ENCODE data around the gene DAPP1.
"Not testable (repeated sequence)": the region's sequence is repeated elsewhere in the genome, so short reads cannot be mapped to it uniquely, and the experiment has no call there.

Gene DAPP1

GRCh38 chr4:99824070-99824599 is 7.5 kb downstream of the DAPP1 start:
- no peak for DNase-seq (ENCODE audit: low read depth, low spot score)

GRCh38 chr4:99825272-99825671 is 8.6 kb downstream of the DAPP1 start:
- no peak for DNase-seq (ENCODE audit: low read depth, low spot score)

- DNase-seq (ENCODE audit: low read depth, low spot score) = no peak
These were observed 9.4 kb downstream of the DAPP1 start for GRCh38 chr4:99826016-99826415.

DNA sequence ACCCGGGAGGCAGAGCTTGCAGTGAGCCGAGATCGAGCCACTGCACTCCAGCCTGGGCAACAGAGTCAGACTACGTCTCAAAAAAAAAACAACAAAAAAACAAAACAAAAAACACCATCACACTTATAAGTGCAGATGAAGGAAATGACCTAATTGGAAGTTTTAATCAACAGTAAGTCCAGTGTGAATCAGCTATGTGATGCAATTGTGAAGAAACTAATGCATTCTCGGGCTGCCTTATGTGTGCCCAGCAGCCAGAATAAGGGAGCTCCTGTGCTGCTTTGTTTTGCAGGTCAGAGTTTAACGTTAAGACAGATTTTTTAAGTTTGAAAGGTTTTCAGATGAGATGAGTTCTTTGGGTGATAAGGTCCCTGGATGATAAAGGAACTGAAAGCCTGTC is 10.8 kb downstream of the DAPP1 start:
- DNase-seq (ENCODE audit: low read depth, low spot score) = no peak

- no peak for DNase-seq (ENCODE audit: low read depth, low spot score)
These were observed 11.2 kb downstream of the DAPP1 start for GRCh38 chr4:99827857-99828256.

DNA sequence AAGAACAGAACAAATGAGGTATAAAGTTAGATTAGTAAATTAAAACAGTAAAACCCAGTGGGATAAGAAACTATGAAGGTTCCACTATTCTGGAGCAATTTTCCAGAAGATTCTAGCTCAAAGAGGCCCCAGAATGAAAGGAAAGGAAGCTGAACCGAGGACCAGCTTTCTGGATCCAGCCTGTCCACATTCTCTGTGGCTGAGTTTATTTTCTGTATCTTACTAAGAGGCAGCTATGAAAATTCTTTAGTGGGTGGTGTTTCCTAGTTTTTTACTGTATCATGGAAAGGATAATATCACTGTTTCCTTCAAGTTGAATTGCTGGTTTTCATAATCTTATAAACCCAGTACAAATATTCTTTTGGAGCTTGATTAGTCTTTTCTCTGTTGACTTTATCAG is 11.8 kb downstream of the DAPP1 start:
- DNase-seq (ENCODE audit: low read depth, low spot score) = no peak

GRCh38 chr4:99830051-99830450 is 13.4 kb downstream of the DAPP1 start:
- not testable (repeated sequence) for DNase-seq (ENCODE audit: low read depth, low spot score)

- DNase-seq (ENCODE audit: low read depth, low spot score) = no peak
These were observed 15.7 kb downstream of the DAPP1 start for GRCh38 chr4:99832321-99832720.

DNA sequence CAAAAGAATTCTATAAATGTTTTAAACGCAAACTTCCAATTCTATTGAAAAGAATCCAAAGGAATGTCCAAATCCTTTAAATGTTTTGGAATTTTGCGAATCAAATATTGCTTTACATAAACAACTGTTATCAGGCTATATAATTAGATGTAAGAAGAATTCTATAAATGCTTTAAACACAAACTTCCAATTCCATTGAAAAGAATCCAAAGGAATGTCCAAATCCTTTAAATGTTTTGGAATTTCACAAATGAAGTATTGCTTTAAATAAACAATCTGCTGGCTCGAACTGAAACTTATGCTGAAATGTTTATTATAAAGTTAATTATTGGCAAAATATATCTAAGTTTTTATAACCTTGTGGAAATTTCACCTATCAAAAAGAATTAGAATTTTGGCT is 16.1 kb downstream of the DAPP1 start:
- DNase-seq (ENCODE audit: low read depth, low spot score) = no peak

GRCh38 chr4:99833756-99834155 is 17.1 kb downstream of the DAPP1 start:
- DNase-seq (ENCODE audit: low read depth, low spot score) = no peak

DNA sequence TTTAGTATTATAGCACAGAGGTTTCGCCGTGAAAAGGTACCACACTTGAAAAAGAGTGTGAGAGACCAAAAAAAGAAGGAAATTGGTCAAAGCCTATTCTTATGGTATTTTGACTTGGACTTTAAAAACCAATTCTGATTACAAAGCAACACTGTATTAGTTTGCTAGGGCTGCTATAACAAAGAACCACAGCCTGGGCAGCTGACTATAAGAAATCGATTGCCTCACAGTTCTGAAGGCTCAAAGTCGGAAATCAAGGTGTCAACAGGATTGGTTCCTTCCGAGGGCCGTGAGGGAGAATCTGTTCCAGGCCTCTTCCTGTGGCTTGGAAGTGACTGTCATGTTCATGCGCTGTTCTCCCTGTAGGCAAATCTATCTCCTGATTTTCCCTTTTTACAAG is 17.9 kb downstream of the DAPP1 start:
- no peak for DNase-seq (ENCODE audit: low read depth, low spot score)

DNA sequence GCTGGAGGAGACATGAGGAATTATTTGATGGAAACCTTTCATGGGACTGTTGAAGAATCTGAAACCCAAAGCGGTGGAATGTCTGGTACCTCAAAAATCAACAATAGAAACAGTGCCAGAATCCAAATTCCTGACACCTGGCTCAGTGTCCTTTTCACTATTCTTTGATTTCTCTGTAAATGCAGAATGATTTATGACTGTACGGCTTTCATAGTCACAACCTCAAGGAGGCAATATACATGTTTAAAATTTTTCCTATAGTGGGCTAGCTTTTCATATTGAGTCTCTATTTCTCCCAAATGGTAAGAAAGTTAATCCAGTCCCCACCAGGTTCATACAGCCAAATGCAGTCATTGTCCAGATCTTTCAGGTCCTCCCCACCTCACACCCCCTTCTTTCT is 19.3 kb downstream of the DAPP1 start:
- DNase-seq (ENCODE audit: low read depth, low spot score) = no peak

DNA sequence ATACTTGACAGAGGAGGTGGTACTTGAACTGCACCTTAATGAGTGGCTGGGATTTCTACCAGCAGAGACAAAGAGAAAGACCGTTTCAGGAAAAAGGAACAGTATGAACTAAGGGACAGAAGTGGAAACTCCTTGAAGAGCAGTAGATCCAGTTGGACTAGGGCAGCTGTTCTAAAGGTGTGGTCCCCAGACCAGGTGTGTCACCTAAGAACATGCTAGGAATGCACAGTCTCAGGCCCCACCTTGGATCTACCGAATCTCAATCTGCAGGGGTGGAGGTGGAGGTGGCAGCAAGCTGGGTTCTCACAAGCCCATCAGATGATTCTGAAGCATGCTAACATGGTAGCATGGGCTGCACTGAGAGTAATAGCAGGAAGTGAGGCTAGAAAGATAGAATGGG is 22.3 kb downstream of the DAPP1 start:
- DNase-seq (ENCODE audit: low read depth, low spot score) = no peak

- DNase-seq (ENCODE audit: low read depth, low spot score) = no peak
These were observed 24.5 kb downstream of the DAPP1 start for GRCh38 chr4:99841129-99841528.

DNA sequence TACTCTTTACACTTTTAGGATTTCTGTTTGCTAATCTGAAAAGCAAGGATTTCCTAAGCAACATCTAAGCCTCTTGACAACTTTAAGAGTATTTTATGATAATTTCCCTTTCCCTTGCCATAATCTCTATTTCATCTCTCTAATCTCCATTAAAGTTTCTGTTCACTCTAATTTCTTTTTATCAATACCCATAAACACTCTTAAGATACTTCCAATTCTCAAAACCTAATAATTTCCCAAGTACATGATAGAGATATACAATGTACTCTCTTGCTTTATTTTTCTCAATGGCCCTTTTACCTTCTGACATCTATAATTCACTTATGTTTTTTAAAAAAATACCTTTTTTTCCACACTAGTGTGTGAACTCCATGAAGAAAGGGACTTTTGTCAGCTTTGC is 26.8 kb downstream of the DAPP1 start:
- DNase-seq (ENCODE audit: low read depth, low spot score) = no peak

GRCh38 chr4:99844048-99844447 is 27.4 kb downstream of the DAPP1 start:
- DNase-seq (ENCODE audit: low read depth, low spot score) = no peak

GRCh38 chr4:99845179-99845578 is 28.6 kb downstream of the DAPP1 start:
- DNase-seq (ENCODE audit: low read depth, low spot score) = no peak

DNA sequence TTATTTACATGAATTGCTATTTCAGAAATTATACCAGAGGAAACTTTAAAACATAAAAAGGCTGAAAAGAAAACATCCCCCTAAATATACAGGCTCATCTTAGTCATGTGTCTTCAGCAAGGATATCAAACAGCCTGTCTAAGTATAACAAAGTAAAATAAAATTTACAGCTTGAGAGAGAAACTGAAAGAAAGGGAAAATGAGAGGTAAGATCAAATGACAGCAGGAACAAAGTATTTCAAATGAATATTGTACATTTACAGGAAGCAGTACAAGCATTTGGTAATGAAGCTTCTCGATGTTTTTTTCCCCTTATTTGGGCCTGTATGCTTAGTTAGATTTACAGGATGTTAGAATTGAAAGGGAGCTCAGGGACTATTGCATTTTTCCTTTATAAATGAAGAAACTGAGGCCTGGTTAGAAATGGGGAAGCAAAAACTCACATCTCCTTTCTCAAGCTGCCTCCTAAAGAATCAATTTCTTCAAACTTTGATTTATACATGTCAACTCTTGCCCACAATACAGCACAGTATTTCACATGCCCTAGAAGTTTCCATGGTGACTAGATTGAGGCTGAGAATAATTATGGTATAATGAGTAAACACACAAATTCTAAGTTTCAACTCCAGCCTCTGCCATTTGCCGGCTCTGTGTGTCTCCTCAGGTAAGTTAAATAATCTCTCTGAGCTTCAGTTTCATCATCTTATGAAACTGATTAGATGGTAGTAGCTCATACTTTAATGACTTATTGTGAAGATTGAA is 29.3 kb downstream of the DAPP1 start:
- no peak for DNase-seq (ENCODE audit: low read depth, low spot score)

DNA sequence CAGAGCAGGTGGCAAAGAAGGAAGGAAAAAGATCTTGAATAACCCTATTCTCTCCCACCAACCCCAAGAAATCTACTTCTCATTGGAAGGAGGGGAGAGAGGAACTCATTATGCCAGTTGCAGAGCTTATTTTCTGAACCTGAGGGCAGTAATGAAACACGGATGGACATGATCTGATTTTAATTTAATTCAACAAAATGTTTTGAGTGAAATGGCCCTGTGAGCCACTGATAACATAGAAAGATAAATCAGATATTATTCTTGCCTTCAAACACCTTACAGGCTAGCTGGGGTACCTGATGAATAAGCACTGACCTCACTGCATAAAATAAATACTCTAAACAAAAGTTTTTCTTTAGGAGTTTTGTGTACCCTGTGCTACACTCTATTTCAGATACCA is 30.3 kb downstream of the DAPP1 start:
- DNase-seq (ENCODE audit: low read depth, low spot score) = no peak

DNA sequence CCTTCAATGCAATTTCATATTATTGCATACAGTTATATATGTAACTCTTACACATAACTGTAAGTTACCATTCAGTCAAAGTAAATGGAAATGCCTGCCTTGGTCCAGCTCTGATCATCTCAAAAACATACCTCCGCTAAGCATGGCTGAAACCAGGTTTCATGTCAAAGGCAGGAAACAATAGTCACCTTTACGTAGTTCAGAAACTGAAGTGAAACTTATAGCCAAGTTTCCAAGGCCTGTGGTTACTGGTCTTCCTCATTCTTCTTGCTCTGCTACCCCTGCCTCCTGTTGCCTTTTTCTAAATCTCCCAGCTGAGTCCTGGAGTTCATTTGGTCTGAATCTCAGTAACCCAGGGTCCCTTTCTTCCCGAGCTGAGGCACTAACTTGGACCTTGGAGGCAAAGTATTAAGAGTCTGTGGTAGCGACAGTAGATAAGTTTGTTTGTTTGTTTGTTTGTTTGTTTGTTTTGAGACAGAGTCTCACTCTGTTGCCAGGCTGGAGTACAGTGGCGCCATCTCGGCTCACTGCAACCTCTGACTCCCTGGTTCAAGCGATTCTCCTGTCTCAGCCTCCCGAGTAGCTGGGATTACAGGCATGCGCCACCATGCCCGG is 30.8 kb downstream of the DAPP1 start:
- DNase-seq (ENCODE audit: low read depth, low spot score) = no peak

DNA sequence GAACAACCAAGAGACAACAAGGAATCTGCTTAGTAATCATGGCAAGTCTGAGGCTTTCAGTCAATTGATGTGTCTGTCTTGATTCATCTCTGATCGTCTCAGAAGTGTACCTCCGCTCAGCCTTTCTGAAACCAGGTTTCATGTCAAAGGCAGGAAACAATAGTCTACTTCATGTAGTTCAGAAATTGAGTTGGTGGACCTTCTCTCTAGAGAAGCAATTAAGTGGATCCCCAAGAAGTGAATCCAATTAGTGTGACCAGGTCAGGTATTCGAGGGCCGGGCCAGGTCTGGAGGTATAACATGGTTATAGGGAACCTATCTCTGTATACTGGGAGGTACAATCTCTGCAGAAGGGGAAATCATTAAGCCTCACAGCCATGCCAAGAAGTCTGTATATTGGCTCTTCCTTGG is 32.0 kb downstream of the DAPP1 start:
- no peak for DNase-seq (ENCODE audit: low read depth, low spot score)

DNA sequence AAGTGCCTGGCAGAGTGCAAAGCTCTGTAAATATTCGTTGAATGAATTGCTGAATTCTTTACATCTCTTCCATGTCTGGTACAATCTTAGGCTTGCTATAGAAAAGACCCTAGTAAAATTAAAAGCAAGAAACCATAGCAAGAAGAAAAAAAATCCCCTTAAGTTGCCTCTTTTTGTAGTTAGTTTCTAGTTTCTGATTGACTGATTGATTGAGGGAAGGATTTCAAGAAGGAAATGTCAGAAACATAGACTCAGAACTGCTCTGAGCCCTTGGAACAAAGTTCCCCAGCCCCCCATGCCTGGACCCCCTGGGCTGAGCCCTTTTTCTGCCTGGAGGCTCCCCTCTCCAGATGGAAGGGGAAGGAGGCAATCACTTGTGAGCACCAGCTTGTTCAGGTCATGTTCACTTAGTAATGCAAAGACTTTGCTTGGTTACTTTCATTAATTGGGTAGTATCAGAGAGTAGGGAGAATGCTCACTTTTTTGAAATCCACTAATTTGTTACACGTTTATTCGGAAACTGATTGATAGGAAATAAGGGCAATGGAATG is 35.6 kb downstream of the DAPP1 start:
- DNase-seq (ENCODE audit: low read depth, low spot score) = no peak

DNA sequence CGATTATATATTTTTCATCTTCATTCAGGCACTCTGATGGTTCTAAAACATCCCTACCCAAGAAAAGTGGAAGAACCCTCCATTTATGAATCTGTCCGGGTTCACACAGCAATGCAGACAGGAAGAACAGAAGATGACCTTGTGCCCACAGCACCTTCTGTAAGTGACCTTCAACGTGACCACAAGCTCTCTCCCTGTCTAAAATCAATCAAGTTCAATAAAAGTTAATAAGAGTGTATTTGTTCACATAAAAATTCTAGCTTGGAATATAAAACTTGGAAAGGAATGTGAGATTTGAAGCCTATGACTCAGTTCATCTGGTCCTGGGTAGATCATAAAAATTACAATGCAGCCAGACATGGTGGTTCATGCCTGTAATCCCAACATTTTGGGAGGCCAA is 36.6 kb downstream of the DAPP1 start:
- DNase-seq (ENCODE audit: low read depth, low spot score) = no peak

Measured in smooth muscle cell of the brain vasculature (primary cell).